ENCODE results near the gene SLC2A13.
A peak's percentile ranks its signal among the peaks of the same experiment; 100 is the strongest.
"Not testable (repeated sequence)": the region's sequence is repeated elsewhere in the genome, so short reads cannot be mapped to it uniquely, and the experiment has no call there.

Gene SLC2A13

GRCh38 chr12:40105265-40105514 is 691 bp downstream of the SLC2A13 start:
- no peak for DNase-seq (ENCODE audit: low spot score)

- peak; percentile 24 for DNase-seq (ENCODE audit: low spot score)
Measured at GRCh38 chr12:40104461-40105264, 1.2 kb downstream of the SLC2A13 start.

- no peak for DNase-seq (ENCODE audit: low spot score)
Measured at GRCh38 chr12:40103043-40103442, 2.8 kb downstream of the SLC2A13 start.

- no peak for DNase-seq (ENCODE audit: low spot score)
Measured at GRCh38 chr12:40101747-40102146, 4.1 kb downstream of the SLC2A13 start.

GRCh38 chr12:40099423-40099853 is 6.4 kb downstream of the SLC2A13 start:
- DNase-seq (ENCODE audit: low spot score), result no peak

- no peak for DNase-seq (ENCODE audit: low spot score)
Measured at GRCh38 chr12:40098406-40099145, 7.3 kb downstream of the SLC2A13 start.

- no peak for DNase-seq (ENCODE audit: low spot score)
Measured at GRCh38 chr12:40093512-40093911, 12.4 kb downstream of the SLC2A13 start.

- DNase-seq (ENCODE audit: low spot score), result no peak
Measured at GRCh38 chr12:40086471-40086870, 19.4 kb downstream of the SLC2A13 start.

GRCh38 chr12:40078266-40078665 is 27.6 kb downstream of the SLC2A13 start:
- DNase-seq (ENCODE audit: low spot score), result no peak

- DNase-seq (ENCODE audit: low spot score), result no peak
Measured at GRCh38 chr12:40075458-40075857, 30.4 kb downstream of the SLC2A13 start.

GRCh38 chr12:40068416-40068815 is 37.5 kb downstream of the SLC2A13 start:
- DNase-seq (ENCODE audit: low spot score), result no peak

GRCh38 chr12:40065636-40066035 is 40.2 kb downstream of the SLC2A13 start:
- DNase-seq (ENCODE audit: low spot score), result no peak

GRCh38 chr12:40063414-40063813 is 42.5 kb downstream of the SLC2A13 start:
- DNase-seq (ENCODE audit: low spot score), result no peak

- DNase-seq (ENCODE audit: low spot score), result no peak
Measured at GRCh38 chr12:40058721-40059190, 47.1 kb downstream of the SLC2A13 start.

- DNase-seq (ENCODE audit: low spot score), result no peak
Measured at GRCh38 chr12:40056373-40056772, 49.5 kb downstream of the SLC2A13 start.

GRCh38 chr12:40055776-40056175 is 50.1 kb downstream of the SLC2A13 start:
- no peak for DNase-seq (ENCODE audit: low spot score)

GRCh38 chr12:40055228-40055579 is 50.7 kb downstream of the SLC2A13 start:
- DNase-seq (ENCODE audit: low spot score), result no peak

- DNase-seq (ENCODE audit: low spot score), result no peak
Measured at GRCh38 chr12:40054555-40055227, 51.2 kb downstream of the SLC2A13 start.

- DNase-seq (ENCODE audit: low spot score), result no peak
Measured at GRCh38 chr12:40049268-40049667, 56.6 kb downstream of the SLC2A13 start.

- not testable (repeated sequence) for DNase-seq (ENCODE audit: low spot score)
Measured at GRCh38 chr12:40047002-40047401, 58.9 kb downstream of the SLC2A13 start.

- DNase-seq (ENCODE audit: low spot score), result no peak
Measured at GRCh38 chr12:40045656-40046055, 60.2 kb downstream of the SLC2A13 start.

GRCh38 chr12:40044396-40044795 is 61.5 kb downstream of the SLC2A13 start:
- DNase-seq (ENCODE audit: low spot score), result no peak

GRCh38 chr12:40039598-40039997 is 66.3 kb downstream of the SLC2A13 start:
- DNase-seq (ENCODE audit: low spot score), result no peak
